GM21390 (cell line): ENCODE results near the gene VPS11.
"Not testable (repeated sequence)": the region's sequence is repeated elsewhere in the genome, so short reads cannot be mapped to it uniquely, and the experiment has no call there.

Experiments used
- ATAC-seq: cut with Tn5 transposase; IDR thresholded peaks from one replicate; pipeline ENCODE4 v1.9.1; 2021; ENCODE audit not compliant: unreplicated experiment

VPS11 gene

DNA sequence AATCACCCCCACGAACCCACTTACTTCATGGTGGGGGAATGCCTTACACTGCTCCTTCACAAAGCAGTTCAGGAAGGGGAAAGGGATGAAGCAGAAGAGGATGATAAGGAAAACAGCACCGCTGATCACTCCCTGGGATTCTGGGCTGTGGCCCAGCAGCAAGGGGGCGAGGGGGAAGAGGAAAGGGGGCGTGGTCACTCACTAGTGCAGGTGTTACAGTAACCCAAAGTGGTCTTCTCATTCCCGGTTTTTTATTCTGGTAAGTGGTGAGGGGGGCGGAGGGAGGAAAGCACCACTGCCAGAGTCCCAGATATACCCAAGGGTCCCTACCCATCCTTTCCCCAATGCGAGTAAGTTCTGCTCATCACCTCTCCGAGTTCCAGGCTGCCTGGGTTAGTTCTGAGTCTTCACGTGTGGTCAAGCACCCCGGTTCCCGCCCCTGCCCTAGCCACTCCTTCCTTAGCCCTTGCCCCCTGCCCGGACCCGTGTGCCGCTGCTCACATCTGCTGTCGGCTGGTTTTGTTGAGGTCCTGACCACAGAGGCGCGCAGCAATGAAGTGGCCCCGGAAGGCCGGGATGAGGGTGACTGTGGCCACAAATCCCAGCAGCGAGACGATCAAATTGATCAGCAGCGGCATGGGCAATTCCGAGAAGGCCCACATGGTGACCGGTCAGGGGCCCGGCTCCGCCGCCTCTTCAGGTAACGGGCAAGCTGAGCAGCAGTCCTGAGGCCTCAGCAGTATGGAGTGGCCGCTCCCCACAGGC lies 33.6 kb downstream of the VPS11 start:
- peak; percentile 24 for ATAC-seq

DNA sequence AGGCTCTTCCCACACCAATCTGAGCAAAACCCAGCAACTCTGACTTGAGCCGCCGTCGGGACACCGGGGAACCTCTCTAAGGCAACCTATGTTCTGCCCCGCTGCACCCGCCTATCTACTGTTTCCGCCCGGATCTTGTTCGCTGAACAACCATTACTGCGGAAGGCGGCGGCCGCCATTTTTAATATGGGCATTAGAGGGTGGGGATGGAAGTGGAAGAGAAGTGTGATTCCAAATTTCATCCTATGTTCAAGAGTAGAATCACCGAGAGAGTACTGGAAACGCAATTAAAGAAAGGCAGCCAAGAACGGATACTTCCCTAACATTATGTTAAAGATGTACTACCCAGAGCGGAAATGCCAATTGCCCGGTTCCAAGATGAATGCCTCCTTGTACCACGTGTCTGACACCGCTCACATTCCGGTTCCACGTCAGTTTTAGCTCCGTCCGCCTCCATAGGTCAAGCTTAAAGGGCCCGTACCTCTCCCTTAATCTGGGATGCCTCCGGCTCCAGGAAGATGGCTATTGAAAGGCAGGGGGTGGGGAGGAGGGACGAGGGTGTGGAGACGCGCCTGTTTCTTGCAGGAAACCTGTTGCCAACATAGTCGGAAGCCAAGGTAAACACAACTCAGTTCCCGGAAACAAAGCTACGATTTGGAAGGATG lies 34.3 kb downstream of the VPS11 start, which contains the start of gene DPAGT1:
Gene DPAGT1 (minus strand): TSS at position 95 of the 665 bp plus-strand sequence. CDS start 198 bp downstream, outside the sequence.
- peak; percentile 71 for ATAC-seq

DNA sequence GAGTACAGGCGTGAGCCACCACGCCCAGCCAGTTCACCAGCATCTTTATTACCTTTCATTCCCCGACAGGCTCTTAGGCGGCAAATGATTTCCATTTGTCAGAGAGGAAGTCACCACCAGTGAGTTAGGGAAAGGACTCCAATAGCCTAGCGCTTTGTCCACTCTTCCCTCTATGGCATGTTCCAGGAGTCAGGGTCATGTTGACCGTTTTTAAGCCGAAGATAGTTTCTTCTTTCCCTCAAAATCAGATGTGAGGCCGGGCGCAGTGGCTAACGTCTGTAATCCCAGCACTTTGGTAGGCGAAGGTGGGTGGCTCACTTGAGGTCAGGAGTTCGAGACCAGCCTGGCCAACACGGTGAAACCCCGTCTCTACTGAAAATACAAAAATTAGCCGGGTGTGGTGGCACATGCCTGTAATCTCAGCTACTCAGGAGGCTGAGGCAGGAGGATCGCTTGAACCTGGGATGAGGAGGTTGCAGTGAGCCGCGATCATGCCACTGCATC lies 35.6 kb downstream of the VPS11 start:
- not testable (repeated sequence) for ATAC-seq

GRCh38 chr11:119103793-119104192 lies 36.2 kb downstream of the VPS11 start:
- no peak for ATAC-seq

DNA sequence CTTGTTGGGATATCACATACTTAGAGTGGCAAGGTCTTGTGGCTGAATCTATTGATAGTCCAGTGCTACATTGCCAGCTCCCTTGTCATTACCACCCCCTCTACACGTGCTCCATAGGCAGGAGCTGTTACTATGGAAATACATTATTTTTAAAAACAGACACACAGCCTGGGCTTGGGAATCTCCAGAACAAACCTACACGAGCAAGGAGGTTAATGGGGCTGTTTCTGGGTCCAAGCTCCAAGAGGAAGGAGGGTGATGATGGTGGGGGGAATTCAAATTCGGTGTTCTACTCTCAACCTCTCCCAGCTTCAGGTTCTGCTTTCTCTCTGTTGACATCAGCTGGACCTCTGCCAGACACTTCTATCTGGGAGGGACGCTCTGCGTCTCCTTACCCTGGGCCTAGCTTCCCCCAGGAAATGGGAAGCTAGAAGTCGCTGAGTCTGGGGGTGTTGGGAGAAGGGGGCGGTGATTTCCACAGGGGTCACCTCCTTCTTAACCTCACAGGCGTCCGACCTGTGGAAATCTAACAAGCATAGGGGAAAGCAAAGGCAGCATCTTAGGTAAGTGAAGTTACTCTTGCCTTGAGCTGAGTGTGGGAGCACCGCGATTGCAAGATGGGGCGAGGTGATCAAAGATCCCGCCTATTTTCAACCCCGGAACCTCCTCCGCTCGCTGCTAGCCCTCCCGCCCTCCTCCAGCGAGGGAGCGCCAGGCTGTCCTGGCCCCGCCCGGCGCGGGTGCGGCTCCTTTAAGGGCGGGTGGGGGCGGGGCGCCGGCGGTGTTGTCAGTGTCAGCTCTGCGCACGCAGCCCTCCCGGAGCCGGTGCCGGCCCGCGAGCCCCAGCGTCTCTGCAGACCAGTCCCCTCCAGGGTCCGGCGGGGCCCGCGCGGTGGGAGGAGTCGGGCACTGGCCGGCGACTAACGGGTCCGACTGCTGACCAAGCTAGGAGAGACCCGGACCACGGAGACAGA lies 39.2 kb downstream of the VPS11 start, which contains the start of gene C2CD2L:
Gene C2CD2L (plus strand): TSS at position 781 of the 974 bp plus-strand sequence. CDS start 398 bp downstream, outside the sequence.
- ATAC-seq = peak; percentile 74

- peak; percentile 24 for ATAC-seq
Observed at GRCh38 chr11:119107538-119108145, 40.0 kb downstream of the VPS11 start.

- no peak for ATAC-seq
Observed at GRCh38 chr11:119108146-119108856, 40.7 kb downstream of the VPS11 start.

- ATAC-seq = no peak
Observed at GRCh38 chr11:119108857-119109221, 41.2 kb downstream of the VPS11 start.

DNA sequence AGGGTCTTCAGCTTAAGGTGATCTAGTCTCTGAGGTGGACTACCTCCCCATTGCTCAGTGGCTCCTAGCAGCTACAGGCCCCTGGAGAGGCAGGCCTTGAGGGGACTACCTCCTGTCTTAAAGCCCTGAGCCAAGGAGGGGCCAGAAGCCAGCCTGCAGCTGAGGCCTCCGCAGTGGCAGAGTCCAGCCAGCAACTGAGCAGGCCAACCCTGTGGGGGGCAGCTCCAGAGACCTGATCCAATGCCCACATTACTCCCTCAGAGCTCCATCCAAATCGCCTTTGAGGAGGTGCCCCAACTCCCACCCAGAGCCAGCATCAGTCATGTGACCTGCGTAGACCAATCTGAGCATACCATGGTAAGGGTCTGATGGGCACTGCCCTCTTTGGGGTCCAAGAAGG lies 42.2 kb downstream of the VPS11 start:
- no peak for ATAC-seq

GRCh38 chr11:119110439-119110838 lies 42.8 kb downstream of the VPS11 start:
- no peak for ATAC-seq

- ATAC-seq = no peak
Observed at GRCh38 chr11:119111361-119111925, 43.8 kb downstream of the VPS11 start.

DNA sequence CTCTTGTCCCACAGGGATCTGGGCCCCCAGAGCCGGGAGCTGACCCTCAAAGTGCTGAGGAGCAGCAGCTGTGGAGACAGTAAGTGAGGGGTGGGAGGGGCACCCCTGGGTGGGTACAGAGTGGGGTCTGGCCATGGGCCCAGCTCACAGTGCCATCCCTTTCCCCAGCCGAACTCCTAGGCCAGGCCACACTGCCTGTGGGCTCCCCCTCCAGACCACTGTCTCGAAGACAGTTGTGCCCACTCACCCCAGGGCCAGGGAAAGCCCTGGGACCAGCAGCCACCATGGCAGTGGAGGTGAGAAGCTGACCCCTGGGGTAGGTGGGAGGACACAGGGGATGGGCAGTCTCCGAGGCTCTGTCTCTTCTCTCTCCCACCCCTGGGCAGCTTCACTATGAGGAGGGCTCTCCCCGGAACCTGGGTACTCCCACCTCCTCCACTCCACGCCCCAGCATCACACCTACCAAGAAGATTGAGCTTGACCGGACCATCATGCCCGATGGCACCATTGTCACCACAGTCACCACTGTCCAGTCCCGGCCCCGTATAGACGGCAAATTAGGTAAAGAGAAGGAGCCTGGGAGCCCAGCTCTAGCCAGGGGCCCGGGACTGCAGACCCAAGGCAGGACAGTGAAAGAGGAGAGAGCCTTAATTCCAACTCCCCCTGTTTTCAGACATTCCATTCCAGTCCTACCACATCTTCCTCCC lies 44.8 kb downstream of the VPS11 start:
- no peak for ATAC-seq

- ATAC-seq = no peak
Observed at GRCh38 chr11:119113716-119114115, 46.1 kb downstream of the VPS11 start.

- no peak for ATAC-seq
Observed at GRCh38 chr11:119114351-119114750, 46.7 kb downstream of the VPS11 start.

- no peak for ATAC-seq
Observed at GRCh38 chr11:119115484-119116234, 48.0 kb downstream of the VPS11 start.

DNA sequence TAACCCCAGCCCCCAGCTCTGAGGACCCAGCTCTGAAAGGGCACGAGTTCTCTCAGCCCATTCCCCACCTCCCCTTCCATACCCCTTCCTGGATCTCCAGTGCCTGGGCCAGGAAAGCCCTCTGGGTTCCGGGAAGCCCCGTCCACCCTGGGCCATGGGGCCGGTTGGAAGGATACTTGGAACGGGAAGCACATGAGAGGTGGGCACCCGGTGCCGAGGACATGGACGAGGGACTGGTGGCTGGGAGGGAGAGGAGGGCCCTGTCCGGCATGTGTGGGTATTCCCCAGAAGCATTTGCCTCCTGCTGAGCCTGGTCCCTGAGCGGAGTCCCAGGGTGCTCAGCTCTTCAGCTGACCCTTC lies 48.6 kb downstream of the VPS11 start:
- ATAC-seq = no peak

GRCh38 chr11:119116601-119117000 lies 49.0 kb downstream of the VPS11 start:
- ATAC-seq = no peak

- no peak for ATAC-seq
Observed at GRCh38 chr11:119117004-119117706, 49.5 kb downstream of the VPS11 start.
